Left renal cortex interstitium (tissue), 4 donors: ENCODE data around the gene ZCCHC8. TPM values are rescaled to one million over a fixed set of nuclear protein-coding genes. Genes with fewer than 3 reads are reported as not detected.

Source experiments
- DNase-seq, 4 donors: peaks; one replicate each; pipeline ENCODE4 v3.0.0-alpha.2; 2013; ENCODE audit warnings: low read depth in 4 of 4, low spot score in 2 of 4, missing footprints in 1 of 4
- polyA plus RNA-seq, 4 donors: library from polyadenylated mRNA; unstranded; fragments of 120-200 nt; gene quantifications; one replicate each; pipeline ENCODE4 v1.2.1, GENCODE V29; 2013; ENCODE audit not compliant: insufficient read length in 4 of 4

The ZCCHC8 gene
- 10 to 100 TPM; 32.6 to 55.9 (median 42.6) TPM for polyA plus RNA-seq

DNA sequence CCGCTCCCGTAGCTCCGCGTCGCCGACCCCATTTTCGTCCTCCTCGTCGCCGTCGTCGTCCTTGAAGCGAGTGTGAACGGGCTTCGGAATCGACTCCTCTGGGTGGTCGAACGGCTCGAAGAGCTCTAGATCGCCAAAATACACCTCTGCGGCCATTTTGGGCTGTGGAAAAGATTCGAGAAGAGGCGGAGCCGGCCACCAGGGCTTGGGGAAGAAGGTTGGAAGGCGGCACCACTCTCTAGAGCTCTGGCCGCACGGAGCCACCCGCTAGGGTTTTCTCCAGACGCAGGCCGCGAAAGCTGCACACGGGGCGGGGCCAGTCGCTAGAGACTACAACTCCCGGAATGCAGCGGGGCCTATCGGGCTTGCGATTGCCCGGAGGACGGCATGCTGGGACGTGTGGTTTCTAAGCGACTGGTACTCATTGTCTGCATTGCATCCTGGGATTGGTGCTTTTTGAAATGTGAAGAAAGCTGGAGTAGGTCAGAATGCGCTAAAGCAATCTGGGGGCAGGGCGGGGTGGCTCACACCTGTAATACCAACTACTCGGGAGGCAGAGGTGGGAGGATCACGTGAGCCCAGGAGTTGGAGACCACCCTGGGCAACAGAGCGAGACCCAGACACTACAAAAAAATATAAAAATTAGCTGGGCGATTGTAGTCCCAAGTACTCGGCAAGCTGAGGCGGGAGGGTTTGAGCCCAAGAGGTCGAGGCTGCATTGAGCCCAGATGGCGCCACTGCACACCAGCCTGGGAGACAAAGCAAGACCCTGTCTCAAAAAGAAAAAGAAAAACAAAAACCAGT is at the start of gene ZCCHC8:
Gene ZCCHC8 (minus strand): TSS at position 248 of the 804 bp plus-strand sequence. CDS start 92 bp downstream, at position 156.
- peak; percentile 90 to 97 (median 92) for DNase-seq

DNA sequence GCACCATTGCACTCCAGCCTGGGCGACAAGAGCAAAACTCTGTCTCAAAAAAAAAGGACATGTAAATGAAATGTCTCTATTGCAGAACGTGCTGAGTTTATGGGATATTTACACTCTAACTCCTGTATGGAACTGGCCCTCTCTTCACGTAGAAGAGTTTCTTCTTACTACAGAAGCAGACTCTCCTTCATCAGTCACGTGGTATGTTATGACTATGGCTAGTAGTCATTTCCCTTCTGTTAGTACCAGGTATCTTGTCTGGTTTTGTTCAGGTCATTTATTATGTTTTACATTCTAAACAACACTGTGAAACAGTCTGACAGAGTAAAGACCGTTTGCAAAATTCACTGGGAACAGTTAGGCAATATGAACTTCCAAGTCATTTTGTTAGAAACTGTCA is 46.6 kb upstream of the ZCCHC8 start:
- DNase-seq = no peak

DNA sequence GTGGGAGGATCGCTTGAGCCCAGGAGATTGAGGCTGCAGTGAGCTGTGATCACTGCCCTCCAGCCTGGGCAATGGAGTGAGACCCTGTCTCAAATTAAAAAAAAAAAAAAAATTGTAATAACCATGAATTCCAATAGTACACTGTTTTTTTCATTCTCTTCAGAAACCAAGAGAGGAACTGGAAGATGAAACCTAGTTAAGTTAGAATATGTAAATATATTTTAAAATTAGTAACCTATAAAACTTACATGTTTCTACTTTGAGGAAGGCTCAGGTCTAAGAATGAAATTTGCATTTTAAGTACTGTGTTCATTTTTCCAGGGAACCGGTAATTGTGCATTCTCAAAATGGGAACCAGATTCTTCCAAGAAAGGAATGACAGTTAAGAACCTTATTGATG is 45.1 kb upstream of the ZCCHC8 start:
- DNase-seq = no peak

DNA sequence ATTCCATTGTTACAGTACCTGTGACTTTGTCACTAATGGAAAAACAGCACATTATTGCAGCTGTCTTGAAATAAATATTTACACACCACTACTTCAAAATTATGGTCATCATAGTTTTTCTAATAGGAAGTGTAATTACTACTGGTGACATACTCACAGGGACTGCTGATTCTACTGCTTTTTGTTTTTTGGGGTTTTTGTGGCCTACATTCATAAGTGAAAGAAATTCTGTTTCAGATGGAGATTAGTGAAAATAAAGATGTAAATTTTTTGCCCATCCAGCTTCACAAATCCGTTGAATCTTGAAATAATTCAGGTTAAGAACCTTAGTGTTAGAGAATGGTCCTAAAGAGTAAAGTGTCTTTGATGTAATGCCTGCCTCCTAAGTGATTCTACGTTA is 43.8 kb upstream of the ZCCHC8 start:
- no peak for DNase-seq

DNA sequence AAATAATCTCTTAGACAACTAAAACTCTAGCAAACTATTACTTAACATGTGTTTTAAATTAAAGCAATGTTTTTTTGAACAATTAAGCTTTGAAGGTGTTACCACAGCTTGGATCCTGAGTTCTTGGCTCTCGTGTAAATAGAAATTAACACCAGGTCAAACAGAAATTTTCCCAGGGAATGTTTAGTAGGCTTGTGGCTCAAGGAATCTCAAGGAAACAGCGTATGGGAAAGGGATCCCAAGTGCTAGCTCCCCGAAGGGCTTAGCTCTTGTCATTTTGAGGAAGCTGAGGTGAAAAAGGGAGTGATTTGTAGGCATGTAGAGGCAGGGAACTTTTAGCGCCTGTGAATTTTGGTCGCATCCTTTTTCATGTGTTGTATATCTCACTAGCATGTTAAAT is 37.8 kb upstream of the ZCCHC8 start:
- no peak for DNase-seq

DNA sequence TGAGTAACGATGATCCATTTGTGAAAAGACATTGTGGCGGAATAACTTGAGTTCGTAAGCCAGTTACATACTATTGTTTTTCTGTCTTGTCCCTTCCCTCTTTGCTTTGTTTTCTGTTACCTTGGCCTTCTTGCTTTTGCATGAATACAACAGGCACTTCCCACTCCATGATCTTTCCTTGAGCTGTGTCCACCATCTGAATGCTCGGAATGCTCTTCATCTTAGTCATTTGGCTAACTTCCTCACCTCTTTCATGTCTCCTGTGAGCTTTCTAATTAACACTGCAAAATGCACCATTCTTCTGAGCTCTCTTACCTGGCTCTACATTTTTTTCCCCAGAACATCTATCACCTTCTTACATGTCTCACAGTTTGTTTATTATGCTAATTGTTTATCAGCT is 36.3 kb upstream of the ZCCHC8 start:
- DNase-seq = no peak

DNA sequence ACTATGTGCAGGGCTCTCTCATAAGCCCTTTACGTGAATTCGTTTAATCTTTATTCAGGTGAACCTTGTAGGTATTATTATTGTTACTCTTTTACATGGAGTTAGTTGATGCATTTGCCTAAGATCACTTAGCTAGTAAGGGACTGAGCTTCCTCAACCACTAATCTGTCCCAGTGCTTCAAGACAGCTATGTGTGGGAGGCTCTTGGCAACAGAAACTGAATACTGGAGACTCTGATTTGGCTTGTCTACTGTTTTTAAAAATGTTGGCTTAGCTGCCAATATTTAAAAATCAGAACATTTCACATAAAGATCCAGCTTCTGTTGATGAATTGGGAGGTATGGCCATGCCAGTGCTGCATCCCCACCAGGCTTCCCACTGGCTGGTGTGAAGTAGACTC is 33.1 kb upstream of the ZCCHC8 start:
- DNase-seq = no peak

DNA sequence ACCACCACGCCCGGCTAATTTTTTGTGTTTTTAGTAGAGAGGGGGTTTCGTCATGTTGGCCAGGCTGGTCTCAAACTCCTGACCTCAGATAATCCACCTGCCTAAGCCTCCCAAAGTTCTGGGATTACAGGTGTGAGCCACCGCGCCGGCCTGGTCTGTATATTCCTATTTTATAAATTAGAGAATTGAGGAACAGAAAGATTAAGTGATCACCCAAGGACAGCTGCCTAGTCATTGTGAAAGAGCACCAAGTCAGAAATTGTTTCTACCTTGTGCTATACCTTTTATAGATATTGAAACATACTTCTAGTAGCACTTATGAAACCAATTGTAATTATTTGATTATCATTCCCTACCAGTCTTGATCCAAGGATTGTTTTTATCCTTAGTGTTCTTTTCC is 28.3 kb upstream of the ZCCHC8 start:
- DNase-seq = no peak

DNA sequence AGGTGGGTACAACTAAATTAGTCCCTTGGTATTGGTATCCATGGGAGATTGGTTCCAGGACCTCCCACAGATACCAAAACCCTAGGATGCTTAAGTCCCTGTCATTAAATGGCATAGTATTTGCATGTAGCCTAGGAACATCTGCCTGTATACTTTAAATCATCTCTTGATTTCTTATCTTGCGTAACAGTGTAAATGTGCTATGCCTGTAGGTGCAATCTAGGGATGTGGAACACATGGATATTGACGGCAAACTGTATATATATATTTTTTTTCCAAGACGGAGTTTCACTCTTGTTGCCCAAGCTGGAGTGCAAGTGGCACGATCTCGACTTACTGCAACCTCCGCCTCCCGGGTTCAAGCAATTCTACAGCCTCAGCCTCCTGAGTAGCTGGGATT is 27.9 kb upstream of the ZCCHC8 start:
- no peak for DNase-seq

DNA sequence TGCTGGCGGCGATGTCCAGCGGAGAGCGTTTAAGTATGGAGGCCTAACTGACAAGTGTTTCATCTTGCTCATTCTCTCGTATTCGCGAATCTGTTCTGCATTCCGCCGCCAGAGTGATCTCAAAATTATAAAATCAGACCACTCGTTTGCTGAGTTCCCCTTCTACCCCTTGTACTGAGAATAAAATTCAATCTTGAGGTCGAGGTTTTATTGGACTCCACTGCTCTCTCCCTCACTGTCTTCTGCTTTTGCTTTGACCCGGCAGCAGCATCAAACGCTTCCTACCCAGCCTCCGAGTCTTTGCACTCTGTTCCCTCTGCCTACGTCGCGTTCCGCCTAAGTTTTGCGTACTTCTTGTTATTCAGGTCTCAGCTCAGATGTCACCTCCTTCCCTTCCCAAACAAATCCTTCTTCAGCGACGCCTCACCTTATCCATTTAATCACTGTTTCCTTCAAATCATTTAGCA is 26.8 kb upstream of the ZCCHC8 start:
- DNase-seq = no peak

DNA sequence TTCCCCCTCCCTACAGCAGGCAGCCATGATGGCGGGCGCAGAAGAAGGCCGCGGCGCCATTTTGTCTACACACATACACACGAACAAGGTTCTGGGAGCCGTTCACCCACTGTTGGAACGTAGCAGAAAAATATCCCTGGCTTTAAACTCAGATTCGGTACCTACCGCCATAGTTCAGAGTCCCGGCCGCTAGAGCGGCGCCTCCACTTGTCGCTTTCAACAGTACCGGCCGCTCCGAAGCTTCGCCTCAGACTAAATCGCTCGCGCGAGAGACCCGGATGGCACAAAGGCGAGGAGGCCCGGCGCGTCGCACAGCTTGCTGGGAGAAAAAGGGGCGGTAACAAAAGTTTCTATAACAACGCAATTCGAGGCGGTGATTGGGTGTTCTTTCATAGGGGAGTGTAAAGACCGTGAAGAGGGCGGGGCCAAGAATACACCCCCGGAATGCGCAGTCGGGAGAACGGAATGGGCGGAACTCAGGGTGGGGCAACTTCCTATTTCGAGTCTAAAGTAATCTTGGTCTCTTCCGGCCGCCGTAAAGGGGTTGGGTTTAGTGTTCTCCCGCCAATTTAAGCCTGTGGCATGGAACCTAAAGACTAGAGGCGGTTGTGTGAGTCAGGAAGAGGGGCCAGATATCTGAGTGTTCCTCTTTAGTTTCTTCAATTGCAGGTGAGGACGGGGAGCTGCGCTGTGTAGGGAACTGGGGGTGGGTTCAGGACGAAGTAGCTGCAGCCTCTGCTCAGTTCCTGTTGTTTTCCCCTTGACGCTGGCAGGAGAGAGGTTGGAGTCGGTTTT is 26.1 kb upstream of the ZCCHC8 start, which contains the start of the genes KNTC1 and RSRC2:
Gene KNTC1 (plus strand): TSS at position 567 of the 795 bp plus-strand sequence. CDS start 2,815 bp downstream, outside the sequence.
Gene RSRC2 (minus strand): TSS at position 254 of the 795 bp plus-strand sequence. CDS start 83 bp downstream, at position 171.
- DNase-seq = peak; percentile 99 to 100 (median 100)

DNA sequence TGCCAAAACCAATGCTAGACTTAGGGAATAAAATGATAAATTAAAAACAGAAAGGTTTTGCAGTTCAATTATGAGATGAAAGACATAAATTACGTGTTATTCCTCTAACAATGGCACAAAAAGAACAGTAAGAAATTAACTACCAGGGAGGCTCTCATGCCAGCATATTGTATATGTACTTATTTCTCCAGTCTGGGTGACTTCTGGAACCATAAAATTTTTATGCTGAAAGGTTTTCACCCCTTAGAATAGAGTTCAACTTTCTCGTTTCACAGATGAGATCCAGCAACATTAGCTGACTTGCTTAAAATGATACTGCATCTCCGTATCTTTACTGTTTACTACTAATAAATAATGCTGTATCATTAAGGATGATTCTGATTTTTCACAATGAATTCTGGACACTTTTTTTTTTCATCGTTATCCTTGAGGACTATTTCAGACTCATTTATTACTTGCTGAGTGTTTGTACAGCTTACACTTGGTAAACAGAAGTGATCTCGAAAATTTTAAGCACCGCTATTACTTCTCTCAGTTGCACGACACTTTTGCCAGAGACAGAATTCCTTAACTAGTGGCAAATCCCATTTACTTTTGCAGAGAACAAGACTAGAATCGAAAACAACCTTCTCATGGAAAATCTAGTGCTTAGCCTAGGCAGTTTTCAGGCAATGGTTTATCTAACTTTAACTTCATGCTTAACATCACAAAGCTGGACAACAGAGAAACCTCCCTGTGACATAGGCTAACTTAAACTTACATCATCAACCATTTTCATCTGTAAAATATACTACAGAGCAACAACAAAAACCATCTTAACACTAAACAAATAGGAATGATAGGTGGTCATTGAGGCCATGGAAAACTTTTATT is 23.4 kb upstream of the ZCCHC8 start:
- DNase-seq = no peak

DNA sequence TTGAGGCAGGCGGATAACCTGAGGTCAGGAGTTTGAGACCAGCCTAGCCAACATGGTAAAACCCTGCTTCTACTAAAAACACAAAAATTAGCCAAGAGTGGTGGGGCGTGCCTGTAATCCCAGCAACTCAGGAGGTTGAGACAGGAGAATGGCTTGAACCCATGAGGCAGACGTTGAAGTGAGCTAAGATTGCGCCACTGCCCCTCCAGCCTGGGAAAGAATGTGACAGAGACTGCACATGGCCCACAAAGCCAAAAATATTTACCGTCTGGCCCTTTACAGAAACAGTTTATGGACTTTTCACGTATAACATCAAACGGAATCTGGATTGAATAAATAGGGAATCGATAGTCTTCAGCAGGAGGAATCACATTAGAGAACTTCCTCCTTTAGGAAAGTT is 22.5 kb upstream of the ZCCHC8 start:
- no peak for DNase-seq

DNA sequence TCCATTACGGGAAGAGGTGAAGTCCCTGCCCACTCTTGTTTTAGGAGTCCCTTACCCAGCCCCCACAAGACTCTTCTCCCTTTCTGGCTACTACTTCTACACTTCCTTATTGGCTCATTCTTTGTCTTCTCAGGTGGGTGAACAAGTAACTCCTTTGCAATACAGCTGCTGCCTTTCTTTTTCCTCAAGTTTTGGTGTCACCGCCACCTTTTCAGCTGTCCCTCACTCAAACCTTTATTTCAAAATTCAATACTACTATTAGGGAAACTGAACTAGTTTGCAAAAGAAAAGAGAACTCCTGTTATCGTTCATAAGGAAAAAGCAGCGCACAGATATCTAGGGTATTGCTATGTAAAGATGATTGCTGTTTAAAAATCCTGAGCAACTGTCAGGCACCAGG is 19.9 kb upstream of the ZCCHC8 start:
- DNase-seq = no peak

DNA sequence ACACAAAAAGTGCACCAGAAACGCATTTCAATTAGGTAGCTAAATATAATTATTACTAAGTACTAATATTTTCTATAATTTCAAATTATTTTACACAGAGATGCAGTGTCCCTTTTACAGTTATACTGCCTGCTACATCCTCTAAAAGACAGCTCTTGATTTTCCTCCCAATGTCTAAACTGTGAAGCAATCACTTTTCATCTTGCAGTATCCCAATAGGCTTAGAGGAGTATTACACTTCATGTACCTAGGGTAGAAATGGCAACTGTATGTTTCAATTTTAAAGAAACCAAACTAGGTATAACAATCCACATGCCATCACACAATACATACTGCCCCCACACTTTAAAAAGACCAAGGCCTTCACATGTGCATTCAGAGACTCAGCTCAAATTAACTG is 18.7 kb upstream of the ZCCHC8 start:
- DNase-seq = no peak

DNA sequence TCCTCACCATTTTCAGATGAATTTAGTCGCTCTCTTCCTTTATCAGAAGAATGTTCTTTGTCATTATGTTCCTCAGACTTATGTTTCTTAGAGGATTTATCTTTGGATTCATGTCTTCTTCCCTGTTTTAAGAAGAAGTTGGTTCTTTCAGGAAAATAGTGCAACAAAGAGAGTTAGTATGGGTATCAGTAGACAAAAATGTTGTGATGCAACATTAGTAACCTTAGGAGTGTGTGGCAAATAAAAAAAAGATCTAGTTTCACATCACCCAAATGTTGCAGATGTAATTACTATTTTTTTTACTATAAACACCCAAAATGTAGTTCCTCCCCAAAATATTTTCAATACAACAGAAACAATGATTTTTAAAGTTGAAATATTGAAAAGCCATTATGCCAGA is 18.2 kb upstream of the ZCCHC8 start:
- no peak for DNase-seq

DNA sequence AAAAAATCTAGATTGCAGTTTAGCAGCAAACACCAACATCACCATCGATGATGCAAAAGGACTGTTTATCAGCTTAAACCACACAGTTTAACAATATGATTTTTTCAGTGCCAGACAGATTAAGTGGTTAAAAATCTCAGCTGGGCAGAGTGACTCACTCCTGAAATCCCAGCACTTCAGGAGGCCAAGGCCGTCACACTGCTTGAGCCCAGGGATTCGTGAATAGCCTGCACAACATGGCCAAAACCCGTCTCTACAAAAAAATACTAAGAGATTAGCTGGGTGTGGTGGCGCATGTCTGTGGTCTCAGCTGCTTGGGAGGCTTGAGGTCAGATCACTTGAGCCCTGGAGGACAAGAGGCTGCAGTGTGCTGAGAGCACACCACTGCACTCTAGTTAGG is 17.1 kb upstream of the ZCCHC8 start:
- no peak for DNase-seq

DNA sequence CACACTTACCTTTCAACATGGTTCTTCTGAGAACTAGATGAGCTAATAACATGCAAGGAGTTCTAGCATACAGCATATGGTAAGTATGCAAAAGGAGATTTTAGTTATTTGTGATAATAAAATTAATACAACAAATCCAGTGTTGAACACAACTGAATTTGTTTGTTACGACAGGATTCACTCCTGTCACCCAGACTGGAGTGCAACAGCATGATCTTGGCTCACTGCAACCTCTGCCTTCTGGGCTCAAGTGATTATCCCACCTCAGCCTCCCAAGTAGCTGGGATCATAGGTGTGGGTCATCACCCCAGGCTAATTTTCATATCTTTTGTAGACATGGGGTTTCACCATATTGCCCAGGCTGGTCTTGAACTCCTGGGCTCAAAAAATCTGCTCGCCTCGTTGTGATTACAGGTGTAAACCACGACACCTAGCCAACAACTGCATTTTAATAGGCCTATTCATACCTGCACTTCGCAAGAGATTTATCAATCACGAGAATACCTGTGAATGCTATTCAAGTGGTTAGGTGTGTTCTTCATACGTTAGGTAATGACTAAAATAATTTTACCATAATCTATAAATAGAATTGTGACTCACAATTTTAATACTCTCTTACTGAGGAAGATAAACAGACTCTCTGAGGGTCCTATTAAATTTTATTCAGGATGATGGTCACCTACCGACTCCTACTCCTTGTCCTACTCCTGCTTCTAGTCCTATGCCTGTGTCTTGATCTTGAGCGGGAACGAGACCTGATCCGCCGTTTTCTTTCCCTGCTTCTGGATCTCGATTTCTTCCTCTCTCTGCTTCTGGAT is 16.0 kb upstream of the ZCCHC8 start:
- DNase-seq = no peak

DNA sequence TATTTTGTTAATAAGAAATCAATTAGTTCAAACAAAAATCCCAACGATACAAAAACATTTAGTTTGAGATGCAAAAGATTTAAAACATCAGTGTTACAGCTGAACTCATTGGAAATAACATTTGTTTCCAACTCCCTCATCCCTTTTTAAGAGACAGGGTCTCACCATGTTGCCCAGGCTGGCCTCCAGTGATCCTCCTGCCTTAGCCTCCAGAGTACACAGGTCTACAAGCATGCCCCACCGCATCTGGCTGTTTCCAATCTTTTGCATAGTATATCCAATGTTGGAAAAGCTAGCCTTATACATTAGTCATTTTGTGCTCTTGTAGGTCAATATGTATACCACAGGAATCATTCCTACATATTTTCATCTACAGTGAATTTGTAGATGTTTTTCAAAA is 14.5 kb upstream of the ZCCHC8 start:
- no peak for DNase-seq

DNA sequence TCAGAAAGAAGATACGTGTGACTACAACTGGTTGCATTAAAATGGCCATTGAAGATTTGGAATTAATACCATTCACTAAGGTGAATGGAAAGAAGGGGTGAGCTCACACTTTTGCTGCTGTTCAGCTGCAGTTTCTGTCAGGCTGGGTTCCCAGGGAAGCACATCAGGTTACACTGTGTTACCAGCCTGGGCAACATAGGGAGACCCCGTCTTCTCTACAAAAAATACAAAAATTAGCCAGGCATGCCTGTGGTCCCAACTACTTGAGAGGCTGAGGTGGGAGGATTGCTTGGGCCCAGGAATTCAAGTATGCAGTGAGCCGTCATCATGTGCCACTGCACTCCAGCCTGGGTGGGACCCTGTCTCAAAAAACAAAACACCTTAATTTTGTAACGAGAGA is 12.9 kb upstream of the ZCCHC8 start:
- DNase-seq = no peak
